NCI-H1417 (cell line): Measurements from ENCODE around the gene DGKB.
"Not testable (repeated sequence)": the region's sequence is repeated elsewhere in the genome, so short reads cannot be mapped to it uniquely, and the experiment has no call there.

ENCODE experiments used
- DNase-seq, 3 experiments: peaks; one replicate each; lab custom pipeline; 2025; lab: John Stamatoyannopoulos, UW

DGKB gene

DNA sequence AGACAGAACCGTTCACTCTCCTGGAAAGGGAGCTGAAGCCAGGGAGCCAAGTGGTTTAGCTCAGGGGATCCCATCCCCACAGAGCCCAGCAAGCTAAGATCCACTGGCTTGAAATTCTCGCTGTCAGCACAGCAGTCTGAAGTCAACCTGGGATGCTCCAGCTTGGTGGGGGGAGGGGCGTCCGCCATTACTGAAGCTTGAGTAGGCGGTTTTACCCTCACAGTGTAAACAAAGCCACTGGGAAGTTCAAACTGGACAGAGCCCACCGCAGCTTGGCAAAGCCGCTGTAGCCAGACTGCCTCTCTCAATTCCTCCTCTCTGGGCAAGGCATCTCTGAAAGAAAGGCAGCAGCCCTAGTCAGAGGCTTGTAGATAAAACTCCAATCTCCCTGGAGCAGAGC lies 443.7 kb downstream of the DGKB start:
- not testable (repeated sequence) for DNase-seq

DNA sequence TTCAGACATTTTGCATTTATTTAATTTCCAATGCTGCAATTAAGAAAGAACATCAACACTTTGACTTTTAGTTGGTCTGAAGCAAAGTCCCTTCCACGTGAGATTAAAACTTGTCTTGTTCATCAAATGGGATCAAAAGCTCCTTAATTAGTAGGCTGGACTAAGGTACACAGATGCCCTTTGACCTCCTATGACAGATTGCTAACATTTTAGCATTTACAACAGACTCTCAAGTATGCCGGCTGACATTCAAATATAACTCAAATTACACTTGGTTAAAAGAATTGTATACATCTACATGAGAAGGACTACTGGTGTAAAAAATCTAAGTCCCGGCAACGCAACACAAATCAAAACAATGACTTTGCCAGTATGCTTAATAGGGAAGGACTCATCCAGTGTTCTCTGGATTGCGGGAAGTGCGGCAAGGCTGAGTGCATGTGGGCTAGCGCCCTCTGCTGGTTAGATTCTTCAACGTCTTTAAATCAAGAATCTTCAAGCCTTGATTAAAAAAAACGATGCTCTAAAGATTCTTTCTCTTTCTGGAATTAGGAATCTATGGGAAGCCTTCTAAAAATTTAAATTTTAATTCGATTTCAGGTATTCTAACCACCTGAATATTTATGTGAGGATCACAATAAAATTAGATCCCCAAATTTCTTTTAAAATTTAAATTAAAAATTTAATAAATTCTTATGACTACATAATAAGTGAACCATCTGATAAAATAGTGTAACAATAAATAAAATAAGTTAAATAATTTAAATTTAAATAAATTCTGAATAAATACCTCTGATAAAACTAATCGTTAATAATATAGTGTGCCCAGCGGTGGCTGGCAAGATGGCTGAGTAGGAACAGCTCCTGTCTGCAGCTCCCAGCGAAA lies 444.7 kb downstream of the DGKB start:
- DNase-seq, result peak; percentile 61 to 89 (median 88)

DNA sequence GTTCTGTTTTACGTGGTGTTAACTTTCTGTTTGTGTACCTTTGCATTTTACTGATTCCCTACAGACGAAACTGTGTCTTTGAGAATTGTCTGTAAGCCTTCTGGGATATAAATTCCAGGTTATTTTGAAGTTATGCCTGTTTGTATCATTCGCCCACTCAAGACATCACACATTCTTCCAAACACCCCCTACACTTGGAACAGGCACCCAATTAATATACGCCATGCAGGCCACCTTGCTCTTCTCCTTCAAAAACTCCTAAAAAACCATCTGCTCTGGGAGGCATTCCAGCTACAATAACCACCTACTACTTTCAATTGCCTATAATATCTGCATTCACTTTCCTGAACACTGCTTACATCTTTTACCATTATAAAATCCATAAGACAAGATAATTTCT lies 453.3 kb downstream of the DGKB start:
- no peak for DNase-seq

DNA sequence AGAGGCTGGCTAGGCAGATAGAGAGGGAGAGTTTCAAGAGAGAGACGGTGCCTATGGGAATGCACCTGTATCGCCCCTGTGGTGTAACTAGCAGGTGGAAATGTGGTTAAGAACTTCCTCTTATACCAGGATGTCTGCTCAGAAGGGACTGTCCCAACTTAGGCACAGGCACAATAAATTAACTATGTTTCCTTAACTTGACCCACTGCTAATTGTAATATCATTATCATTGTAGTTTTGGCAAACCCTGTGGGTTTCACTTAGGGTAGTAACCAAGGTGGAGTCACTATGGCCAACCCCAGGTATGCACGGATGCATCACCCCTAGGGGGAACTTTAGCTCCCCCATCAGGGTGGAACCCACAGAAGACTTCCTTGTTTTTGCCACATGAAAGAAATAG lies 455.7 kb downstream of the DGKB start:
- no peak for DNase-seq

DNA sequence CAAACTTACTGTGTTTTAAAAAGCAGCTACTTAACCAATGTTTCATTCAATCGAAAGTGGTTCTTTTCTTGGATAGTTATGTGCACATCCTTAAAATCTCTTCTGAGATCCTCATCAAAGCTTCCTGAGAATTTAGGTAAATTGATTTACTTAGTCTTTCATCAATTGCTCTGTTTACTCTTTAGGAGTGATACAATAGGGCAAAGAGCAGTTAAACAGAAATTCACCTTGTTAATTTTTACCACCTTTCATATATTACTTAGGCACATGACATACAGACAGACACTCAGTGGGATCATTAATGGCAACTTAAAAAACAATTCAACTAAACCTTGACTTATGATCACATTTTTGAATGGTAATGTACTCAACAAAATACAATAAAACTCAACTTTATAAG lies 456.3 kb downstream of the DGKB start:
- no peak for DNase-seq

DNA sequence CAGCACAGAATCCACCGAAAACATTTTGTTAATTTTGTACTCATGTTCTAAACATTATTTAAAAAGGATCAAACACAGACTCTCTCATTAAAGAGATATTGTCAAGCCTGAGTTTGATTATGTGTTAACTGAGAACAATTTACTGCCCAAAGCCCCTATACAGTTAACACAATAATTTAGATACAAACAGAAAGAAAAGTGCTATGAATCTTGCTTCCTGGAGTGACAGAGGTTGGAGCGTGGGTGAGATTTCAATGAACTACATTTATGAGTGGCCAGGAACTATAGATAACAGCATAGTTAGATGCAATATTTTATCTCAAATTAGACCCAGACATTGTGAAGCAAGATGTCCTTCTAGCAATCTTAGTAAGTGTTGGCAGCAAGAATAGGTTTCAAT lies 464.2 kb downstream of the DGKB start:
- DNase-seq, result no peak

DNA sequence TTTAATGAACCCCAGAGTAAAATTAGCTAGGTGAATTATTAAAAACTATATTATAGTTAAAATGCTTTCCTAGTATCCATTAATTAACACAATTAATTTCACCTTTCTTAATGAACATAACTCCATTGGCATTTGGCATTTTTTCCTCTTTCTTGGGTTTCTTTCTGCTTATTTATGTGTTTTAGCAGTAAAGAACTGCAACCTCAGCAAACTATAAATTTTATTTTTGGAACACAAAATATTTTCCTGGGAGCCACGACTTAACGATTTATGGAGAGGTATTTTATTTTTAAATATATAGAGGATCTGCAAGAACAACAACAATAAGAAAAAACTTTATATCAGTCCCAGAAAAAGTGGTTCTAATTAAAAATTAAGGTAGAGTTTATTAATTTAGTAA lies 465.7 kb downstream of the DGKB start:
- no peak for DNase-seq

DNA sequence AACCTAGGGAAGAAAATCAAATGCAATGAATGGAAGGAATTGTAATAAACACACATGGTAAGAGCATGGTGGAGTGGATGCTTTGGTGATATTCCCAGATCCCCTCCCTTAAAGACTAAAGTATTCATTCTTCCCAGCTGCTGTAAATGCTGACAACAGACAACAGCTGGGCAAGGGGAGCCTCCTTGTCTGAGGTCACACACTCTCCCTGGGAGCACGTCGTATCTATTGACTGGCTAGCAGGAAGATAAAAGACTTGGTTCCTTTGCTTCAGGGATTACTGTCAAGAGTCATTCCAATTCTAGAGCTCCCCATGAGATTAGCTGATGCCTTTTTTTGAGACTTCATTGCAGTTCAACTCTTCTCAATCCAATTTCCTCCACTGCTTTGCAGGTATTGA lies 469.6 kb downstream of the DGKB start:
- no peak for DNase-seq

DNA sequence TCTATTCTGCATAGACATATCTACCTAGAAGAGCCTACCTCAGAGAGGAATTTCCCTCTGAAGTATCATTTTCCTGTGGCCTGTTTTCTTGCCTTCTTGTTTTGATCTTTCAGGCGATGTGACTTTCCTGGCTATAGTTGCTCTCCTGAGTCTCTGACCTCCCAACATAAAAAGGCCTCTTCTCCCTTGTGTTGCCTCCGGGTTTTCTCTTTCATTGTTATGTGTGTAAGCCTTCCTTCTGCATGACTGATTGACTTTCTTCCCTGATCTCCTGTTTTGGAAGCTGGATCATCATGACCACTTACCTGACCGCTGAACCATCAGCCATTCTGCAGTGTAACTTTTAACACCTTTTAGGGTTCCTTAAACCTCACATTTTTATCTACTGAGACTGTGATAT lies 471.6 kb downstream of the DGKB start:
- no peak for DNase-seq

DNA sequence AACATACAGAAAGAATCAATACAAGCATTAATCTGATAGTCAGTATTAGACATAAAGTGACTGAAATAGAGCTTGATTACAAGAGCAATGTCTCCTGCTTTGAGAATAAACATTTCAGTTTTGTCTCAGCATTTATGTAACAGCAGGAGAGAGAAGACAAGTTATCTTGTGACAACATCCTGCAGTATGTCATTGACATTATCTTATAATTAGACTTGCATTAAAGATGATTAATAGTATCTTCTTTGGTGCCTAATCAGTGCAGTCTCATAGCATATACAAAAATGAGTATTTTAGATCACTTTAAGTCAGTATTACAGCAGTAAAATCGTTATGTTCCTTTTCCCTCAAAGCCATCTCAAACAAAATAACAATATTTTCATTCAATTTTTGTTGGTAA lies 477.0 kb downstream of the DGKB start:
- peak in 1 of 3 experiments; percentile 39 for DNase-seq

DNA sequence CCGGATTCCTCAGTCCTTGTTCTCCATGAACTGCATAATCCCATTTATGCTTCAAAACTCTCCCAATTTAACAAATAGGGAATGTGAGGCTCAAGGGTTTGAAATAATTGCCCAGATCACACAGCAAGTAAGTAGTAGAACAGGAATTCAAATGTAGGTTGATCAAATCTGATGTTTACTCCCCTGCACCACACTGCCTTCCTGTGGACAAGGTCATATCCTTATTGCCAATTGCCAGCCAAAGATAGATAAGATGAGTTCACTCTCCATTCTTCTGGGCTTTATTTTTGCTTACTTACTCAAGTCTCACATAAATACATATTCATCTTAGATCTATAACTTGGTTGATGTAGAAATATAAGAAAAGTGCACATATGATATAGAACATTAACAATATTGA lies 477.9 kb downstream of the DGKB start:
- no peak for DNase-seq

DNA sequence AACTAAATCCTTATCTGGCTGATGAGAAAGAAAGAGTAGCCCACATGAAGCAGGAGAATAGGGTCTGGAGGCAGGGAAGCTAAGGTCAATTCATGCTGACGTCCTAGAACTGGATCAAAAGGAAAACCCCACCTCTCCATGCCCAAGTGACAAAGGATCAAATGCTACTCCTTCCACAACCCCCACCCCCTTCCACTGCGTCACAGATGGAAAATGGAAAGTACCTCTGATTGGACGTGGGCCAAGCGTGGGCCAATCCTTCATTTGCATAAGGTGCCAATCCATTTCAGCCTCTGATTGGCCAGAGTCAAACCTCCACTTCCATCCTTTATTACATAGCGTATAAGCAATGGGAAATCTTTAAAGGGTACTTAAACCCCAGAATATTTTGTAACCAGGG lies 481.8 kb downstream of the DGKB start:
- DNase-seq, result no peak

DNA sequence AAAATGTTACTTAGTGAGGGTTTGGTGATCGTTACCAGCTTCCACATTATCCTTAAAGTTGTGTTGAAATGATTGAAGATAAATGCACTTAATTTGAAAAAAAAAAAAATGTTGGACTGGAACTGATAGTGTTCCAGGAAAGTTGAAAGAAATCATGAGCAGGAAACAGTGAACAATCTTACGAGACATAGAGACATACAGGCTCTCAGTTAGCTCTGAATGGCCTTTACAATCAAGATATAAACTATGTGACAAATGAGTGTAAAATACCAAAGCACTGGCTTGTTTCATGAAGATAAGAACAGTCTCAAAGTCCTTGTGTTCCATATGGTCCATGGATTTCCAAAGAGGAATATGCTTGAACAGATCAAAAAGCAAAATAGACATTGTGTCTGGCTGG lies 483.0 kb downstream of the DGKB start:
- no peak for DNase-seq

DNA sequence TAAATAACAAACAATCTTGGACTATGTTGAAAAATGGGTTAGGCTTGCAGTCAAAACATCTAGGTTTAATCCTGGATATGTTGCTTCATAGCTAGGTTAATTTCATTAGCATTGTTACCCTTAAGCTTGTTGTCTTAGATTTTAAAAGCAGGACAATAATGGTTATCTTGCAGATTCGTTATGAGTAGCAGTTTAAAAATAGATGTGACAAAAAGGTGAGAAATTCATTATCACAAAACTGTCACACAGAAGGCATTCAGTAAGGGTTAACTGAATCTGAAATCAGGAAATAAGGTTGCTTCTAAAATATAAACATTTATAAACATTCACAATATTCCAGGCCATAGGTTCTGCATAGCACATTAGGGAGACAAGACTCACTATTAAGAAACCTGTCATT lies 483.9 kb downstream of the DGKB start:
- DNase-seq, result no peak

DNA sequence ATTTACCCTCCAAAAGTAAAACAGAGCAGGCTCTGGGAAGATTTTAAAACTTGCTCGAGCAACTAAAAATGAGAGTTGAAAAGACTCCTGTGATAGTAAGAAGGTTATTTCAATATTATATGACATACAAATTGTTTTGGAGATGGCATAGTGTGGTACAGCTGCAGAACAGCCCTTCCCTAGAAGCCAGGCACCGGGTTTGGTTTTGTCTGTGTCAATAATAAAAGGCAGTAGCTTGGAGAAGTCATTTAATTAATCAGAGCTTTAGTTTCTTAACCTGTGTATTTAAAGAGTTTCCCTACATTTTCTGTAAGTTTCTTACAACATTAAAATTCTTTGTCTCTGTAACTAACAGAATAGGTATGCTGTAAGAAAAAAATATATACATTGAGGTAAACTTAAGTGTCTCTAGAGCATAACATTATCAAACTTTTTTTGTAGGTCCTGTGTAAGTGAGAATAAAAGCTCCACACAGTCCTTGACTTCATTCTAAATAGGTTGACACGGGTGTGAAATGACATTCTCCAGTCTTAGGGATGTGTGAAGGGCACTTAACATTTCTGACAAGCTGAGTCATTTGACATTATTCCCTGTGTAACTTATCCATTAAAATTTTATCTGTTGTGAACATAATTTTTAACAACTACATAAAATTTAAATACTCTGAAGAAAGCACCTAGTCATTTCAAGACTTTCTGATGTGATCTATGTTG lies 488.1 kb downstream of the DGKB start:
- peak in 1 of 3 experiments; percentile 3 for DNase-seq

DNA sequence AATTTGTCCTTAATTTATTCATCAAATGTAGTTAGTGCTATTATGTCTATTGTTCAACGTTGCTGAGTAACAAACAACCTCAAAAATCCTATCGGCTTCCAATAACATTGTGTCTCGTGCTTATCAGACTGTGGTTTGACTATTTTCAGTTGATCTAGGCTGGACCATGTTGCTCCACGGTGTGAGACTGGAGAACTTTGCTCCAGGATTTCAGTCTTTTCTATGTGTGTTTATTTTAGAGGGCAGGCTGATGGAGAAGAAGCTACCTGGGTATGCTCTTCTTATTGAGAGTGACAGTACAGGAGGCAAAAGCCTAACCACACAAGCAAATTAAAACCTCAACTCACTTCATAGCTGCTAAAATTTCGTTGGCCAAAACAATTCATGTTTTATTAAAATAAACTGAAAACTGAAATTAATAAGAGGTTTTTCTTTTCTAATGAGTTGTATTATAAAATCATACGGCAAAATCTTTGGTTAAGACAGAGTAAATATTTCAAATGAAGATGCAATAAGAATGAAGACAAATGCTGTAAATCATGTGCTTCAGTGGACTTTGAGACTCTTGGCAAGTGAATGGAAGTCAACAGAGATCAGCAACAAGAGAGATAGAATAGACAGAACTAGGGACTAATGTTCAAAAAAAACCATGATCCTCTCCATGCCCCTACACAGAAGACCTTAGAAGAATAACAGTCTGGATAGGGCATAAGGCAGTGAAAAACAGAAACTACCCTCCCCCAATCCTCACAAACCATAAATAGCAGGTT lies 495.1 kb downstream of the DGKB start:
- DNase-seq, result peak in 1 of 3 experiments; percentile 24

DNA sequence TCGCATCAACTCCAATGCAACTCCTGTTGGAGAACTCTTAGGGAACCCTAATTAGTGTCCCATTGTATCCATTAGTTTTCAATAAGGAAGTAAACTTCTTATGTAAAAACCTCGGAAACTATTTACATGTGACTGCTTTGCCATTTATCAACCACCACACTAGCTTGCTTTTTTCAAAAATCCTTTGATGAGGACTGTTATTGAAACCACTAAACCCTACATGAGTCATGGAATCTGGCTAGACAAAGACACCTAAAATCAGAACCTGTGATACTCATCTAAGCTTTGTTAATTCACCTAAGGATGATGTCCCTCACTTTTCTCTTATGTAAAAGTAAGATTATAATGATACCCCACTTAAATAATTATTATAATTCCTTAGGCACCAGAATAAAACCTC lies 499.0 kb downstream of the DGKB start:
- DNase-seq, result no peak

DNA sequence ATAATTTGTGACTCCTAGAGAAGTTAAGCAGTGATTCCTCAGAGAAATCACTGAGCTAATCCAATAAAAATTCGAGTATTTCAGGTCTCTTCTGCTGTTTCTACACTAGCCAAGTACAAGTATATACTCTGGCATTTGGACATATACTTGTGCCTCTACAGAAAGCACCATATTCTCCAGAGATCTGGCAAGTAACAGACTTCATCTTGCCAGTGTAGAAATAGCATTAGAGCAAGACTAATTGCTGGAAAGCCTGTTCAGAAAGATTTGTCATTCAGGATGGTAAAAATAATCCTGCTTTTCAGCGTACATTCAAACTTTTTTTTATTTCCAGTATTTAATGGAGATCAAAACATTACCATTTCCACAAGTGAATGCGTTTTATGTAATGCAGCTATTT lies 502.3 kb downstream of the DGKB start:
- no peak for DNase-seq

DNA sequence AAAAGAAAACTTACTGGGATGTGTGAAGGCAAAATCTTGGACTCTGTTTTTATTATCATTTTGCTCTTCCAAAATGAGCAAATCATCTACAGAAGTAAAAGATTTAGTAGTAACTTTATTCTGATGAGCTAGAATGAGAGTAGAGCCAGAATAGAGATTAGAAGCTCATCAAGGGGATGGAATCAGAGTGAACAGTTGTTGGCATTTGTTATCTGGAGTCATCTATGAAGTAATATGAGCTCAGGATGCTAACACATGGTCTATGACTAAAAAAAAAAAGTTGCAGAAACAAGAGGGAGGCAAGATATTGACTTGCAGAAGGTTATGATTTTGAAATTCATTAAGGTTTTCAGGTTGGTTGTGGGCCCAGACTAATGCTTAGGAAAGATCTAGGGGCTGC lies 504.0 kb downstream of the DGKB start:
- DNase-seq, result no peak

DNA sequence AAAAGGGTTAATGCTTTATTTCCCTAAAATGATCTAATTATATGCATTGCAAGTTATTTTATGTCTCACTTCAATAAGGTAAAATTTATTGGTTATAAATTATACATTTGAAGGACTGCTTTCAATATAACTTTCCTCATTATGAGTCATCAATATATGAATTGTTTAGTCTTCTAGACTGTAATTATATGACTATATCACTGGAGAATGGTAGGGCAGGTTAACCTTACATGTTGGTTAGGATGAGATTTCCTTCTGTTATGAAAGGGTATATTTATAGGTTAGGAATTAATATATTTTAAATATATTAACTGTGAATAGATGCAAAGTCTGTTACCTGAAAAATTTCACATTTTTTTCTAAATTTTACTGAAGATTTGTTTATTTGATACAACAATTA lies 506.7 kb downstream of the DGKB start:
- DNase-seq, result peak in 1 of 3 experiments; percentile 22

DNA sequence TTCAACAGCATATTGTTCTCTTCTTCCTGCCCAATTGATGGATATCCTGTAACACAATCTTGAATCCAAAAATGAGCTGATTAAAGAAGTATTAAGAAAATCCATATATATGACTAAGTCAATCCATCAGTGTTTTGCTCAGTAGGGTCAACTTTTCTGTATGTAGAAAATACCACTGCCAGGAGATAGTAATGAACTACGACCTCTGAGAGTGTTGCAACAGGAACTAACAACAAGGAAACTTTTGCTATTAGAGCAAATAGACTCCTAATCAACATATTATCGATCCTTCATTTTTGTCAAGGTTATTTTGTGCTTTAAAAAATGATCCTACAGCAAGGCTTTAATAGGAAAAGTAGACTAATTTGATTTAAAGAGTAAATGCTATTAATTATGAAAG lies 507.8 kb downstream of the DGKB start:
- DNase-seq, result no peak

DNA sequence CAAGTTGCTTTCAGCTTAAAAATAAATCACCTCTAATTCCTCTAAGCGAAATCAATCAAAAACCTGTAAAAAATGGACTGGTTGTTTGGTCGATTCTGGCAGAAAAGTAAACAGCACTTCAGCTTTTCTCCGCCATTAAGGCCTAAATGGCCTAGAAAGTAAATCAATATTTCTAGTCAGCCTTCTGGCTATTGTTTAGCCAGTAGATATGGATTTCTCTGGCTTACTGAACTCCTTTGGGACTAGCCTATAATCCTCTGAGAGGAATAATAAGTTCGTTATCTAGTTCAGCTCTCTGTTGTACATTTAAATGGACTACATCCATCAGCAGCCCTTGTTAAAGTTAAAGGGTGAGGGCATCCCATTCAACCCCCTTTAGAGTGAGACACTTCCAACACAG lies 513.0 kb downstream of the DGKB start:
- peak in 2 of 3 experiments; percentile 70 to 97 for DNase-seq

DNA sequence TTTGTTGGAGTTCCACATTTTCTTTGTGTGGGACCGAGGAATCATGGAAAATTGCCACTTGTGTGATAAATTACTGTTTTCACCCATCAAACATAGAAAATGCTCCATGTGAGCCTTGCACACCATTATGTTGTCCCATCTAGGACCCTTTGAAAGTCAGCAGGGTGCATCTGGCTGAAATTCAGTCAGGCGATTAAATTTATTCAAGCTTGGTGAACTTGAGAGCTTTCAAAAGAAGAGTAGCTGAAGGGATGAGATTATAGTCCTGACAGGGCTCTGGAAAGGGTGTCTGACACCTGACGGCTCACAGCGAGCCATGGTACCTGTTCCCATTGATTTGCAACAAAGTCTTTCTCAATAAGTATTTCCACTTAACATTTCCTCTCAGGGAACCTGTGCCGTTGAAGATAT lies 513.4 kb downstream of the DGKB start:
- DNase-seq, result peak; percentile 75 to 97 (median 96)
